H1 (cell line): Measurements from ENCODE around the gene CNTROB. TPM values are rescaled to one million over a fixed set of nuclear protein-coding genes. Genes with fewer than 3 reads are reported as not detected.

Experiments used
- CTCF ChIA-PET: fragments of 300-600 bp; sonication (Branson Sonifier 250); formaldehyde crosslinking; loops from one replicate; lab custom pipeline; 2021; ENCODE audit not compliant: partially characterized antibody; lab: Charles Lee
- POLR2A ChIA-PET: fragments of 300-600 bp; sonication (Branson Sonifier 250); formaldehyde crosslinking; loops from one replicate; lab custom pipeline; 2021; ENCODE audit warnings: inconsistent platforms; ENCODE audit not compliant: partially characterized antibody; lab: Charles Lee
- DNase-seq, 2 experiments: peaks; one replicate each; pipeline versions ENCODE4 v3.0.0 to v3.0.0-alpha.2; 2010 to 2022; ENCODE audit warnings: low spot score in 2 of 2, low read depth in 1 of 2, mixed read lengths in 1 of 2
- FAIRE-seq: peaks from 2 replicates; lab custom pipeline; 2011; peaks lifted over from hg19 to GRCh38; lab: Jason Lieb, UNC
- H2AFZ ChIP-seq: 2 replicates; pipeline ENCODE4 v1.8.1; 2012; ENCODE audit warnings: low read length, inconsistent platforms
- H2AK5ac ChIP-seq: 2 replicates; pipeline ENCODE4 v1.6.1; 2013; ENCODE audit warnings: low read depth, low read length
- H2BK120ac ChIP-seq: replicated peaks from 2 replicates; pipeline ENCODE3; 2013; ENCODE audit warnings: low read depth, low read length, inconsistent platforms
- H2BK12ac ChIP-seq: 2 replicates; pipeline ENCODE4 v1.6.1; 2013; ENCODE audit warnings: low read depth, low read length
- H2BK15ac ChIP-seq: 2 replicates; pipeline ENCODE4 v1.6.1; 2013; ENCODE audit warnings: low read length
- H2BK20ac ChIP-seq: 2 replicates; pipeline ENCODE4 v1.6.1; 2013; ENCODE audit warnings: low read length
- H2BK5ac ChIP-seq: 2 replicates; pipeline ENCODE4 v1.6.1; 2013; ENCODE audit warnings: low read depth, low read length
- H3K14ac ChIP-seq: 2 replicates; pipeline ENCODE4 v1.6.1; 2013; ENCODE audit warnings: inconsistent platforms; ENCODE audit not compliant: insufficient read length
- H3K18ac ChIP-seq: 2 replicates; pipeline ENCODE4 v1.6.1; 2013; ENCODE audit warnings: low read length; ENCODE audit errors: extremely low read depth
- H3K23ac ChIP-seq: 2 replicates; pipeline ENCODE4 v1.6.1; 2013; ENCODE audit warnings: inconsistent platforms; ENCODE audit not compliant: insufficient read length
- H3K23me2 ChIP-seq: 2 replicates; pipeline ENCODE4 v1.6.1; 2013; ENCODE audit warnings: low read depth, low read length
- H3K27ac ChIP-seq: 2 replicates; pipeline ENCODE4 v1.6.1; 2011; ENCODE audit warnings: low read depth, low read length, inconsistent platforms
- H3K27me3 ChIP-seq, 4 experiments: replicated peaks in 1 of 4; 1 replicate in 1 of 4; 2 replicates in 3 of 4; pipeline versions ENCODE4 v1.6.1 to v1.8.1; 2011 to 2013; ENCODE audit warnings: low read length in 3 of 4, mild to moderate bottlenecking in 3 of 4, inconsistent platforms in 2 of 4, mixed read lengths in 2 of 4, moderate library complexity in 1 of 4; ENCODE audit not compliant: control insufficient read depth in 3 of 4, insufficient read depth in 3 of 4; ENCODE audit errors: extremely low read depth in 1 of 4
- H3K36me3 ChIP-seq, 4 experiments: 2 replicates each; pipeline versions ENCODE4 v1.6.1 to v1.8.1; 2011 to 2013; ENCODE audit warnings: mild to moderate bottlenecking in 4 of 4, low read length in 3 of 4, moderate library complexity in 2 of 4, control low read depth in 1 of 4, inconsistent platforms in 1 of 4; ENCODE audit not compliant: insufficient read depth in 4 of 4, control insufficient read depth in 2 of 4
- H3K4ac ChIP-seq: replicated peaks from 2 replicates; pipeline ENCODE3; 2013; ENCODE audit warnings: low read length, low read depth, mixed read lengths, inconsistent platforms; ENCODE audit not compliant: insufficient read length
- H3K4me1 ChIP-seq, 4 experiments: replicated peaks in 1 of 4; 1 replicate in 1 of 4; 2 replicates in 3 of 4; pipeline versions ENCODE4 v1.6.1 to v1.8.1; 2011 to 2013; ENCODE audit warnings: low read length in 3 of 4, inconsistent platforms in 2 of 4, mixed read lengths in 1 of 4; ENCODE audit not compliant: insufficient read depth in 4 of 4, control insufficient read depth in 3 of 4
- H3K4me2 ChIP-seq, 2 experiments: 2 replicates each; pipeline versions ENCODE4 v1.6.1 to v1.8.1; 2011 to 2013; ENCODE audit warnings: low read depth in 2 of 2, low read length in 2 of 2, control low read depth in 1 of 2, inconsistent platforms in 1 of 2, mild to moderate bottlenecking in 1 of 2; ENCODE audit not compliant: insufficient read depth in 1 of 2
- H3K4me3 ChIP-seq, 4 experiments: fragments of 200-600, 300-600 bp in 1 of 4; sonication (generic), shearing (Covaris generic), sonication (Bioruptor Twin) in 1 of 4; 2 replicates each; pipeline versions ENCODE4 v1.5.1 to v1.8.1; 2011 to 2016; ENCODE audit warnings: low read length in 4 of 4, low read depth in 3 of 4, control low read depth in 2 of 4, inconsistent platforms in 2 of 4, mild to moderate bottlenecking in 2 of 4, mixed read lengths in 1 of 4, moderate library complexity in 1 of 4; ENCODE audit not compliant: insufficient read depth in 2 of 4; ENCODE audit errors: extremely low read depth in 1 of 4
- H3K56ac ChIP-seq: replicated peaks from 2 replicates; pipeline ENCODE3; 2013; ENCODE audit warnings: low read depth, mild to moderate bottlenecking, mixed read lengths, low read length, inconsistent platforms; ENCODE audit not compliant: insufficient read length
- H3K79me1 ChIP-seq: 2 replicates; pipeline ENCODE4 v1.6.1; 2013; ENCODE audit warnings: low read depth, low read length, control low read depth
- H3K79me2 ChIP-seq, 2 experiments: 2 replicates each; pipeline versions ENCODE4 v1.6.1 to v1.8.1; 2012 to 2013; ENCODE audit warnings: low read length in 2 of 2, mild to moderate bottlenecking in 2 of 2, inconsistent platforms in 1 of 2; ENCODE audit not compliant: insufficient read depth in 2 of 2, control insufficient read depth in 1 of 2
- H3K9ac ChIP-seq, 4 experiments: replicated peaks in 1 of 4; 1 replicate in 1 of 4; 2 replicates in 3 of 4; pipeline versions ENCODE4 v1.6.1 to v1.8.1; 2011 to 2013; ENCODE audit warnings: low read depth in 3 of 4, low read length in 3 of 4, control low read depth in 2 of 4, mild to moderate bottlenecking in 2 of 4, moderate library complexity in 2 of 4, inconsistent platforms in 1 of 4; ENCODE audit errors: extremely low read depth in 1 of 4
- H3K9me3 ChIP-seq, 2 experiments: 2 replicates each; pipeline versions ENCODE4 v1.6.1 to v1.8.1; 2012 to 2013; ENCODE audit warnings: mild to moderate bottlenecking in 2 of 2, moderate library complexity in 2 of 2, control low read depth in 1 of 2, inconsistent platforms in 1 of 2, low read depth in 1 of 2, low read length in 1 of 2, mixed read lengths in 1 of 2; ENCODE audit not compliant: insufficient read depth in 2 of 2
- H4K20me1 ChIP-seq, 2 experiments: replicated peaks in 1 of 2; 2 replicates each; pipeline versions ENCODE3 to v1.8.1; 2011 to 2013; ENCODE audit warnings: inconsistent platforms in 2 of 2, low read length in 2 of 2, mild to moderate bottlenecking in 1 of 2; ENCODE audit not compliant: insufficient read depth in 2 of 2, control insufficient read depth in 1 of 2
- H4K5ac ChIP-seq: 2 replicates; pipeline ENCODE4 v1.6.1; 2013; ENCODE audit warnings: low read length, low read depth, mixed read lengths, inconsistent platforms; ENCODE audit not compliant: insufficient read length
- H4K8ac ChIP-seq: 2 replicates; pipeline ENCODE4 v1.8.0; 2013; ENCODE audit warnings: mild to moderate bottlenecking, moderate library complexity, low read length, inconsistent platforms; ENCODE audit not compliant: insufficient read depth; ENCODE audit errors: extremely low read depth
- H4K91ac ChIP-seq: replicated peaks from 2 replicates; pipeline ENCODE3; 2013; ENCODE audit warnings: low read length, mixed read lengths, inconsistent platforms; ENCODE audit not compliant: insufficient read length
- ASH2L ChIP-seq: fragments of 200-600, 300-600 bp; sonication (generic); IDR thresholded peaks from one replicate; pipeline ENCODE4 v1.7.1; 2017; ENCODE audit warnings: low read length
- ATF3 ChIP-seq: IDR thresholded peaks from 2 replicates; pipeline ENCODE4 v1.6.1; 2011; ENCODE audit warnings: low read depth, mild to moderate bottlenecking, low read length; ENCODE audit not compliant: insufficient read depth
- CHD2 ChIP-seq: IDR thresholded peaks from 2 replicates; pipeline ENCODE4 v1.6.1; 2012; ENCODE audit warnings: low read length, improper control_type of control experiment
- CREB1 ChIP-seq: IDR thresholded peaks from 2 replicates; pipeline ENCODE4 v1.6.1; 2012; ENCODE audit warnings: inconsistent platforms
- EGR1 ChIP-seq: IDR thresholded peaks from 2 replicates; pipeline ENCODE4 v1.6.1; 2011; ENCODE audit warnings: low read depth, low read length, borderline replicate concordance
- EP300 ChIP-seq, 2 experiments: IDR thresholded peaks; 1 replicate in 1 of 2; 2 replicates in 1 of 2; pipeline ENCODE4 v1.6.1; 2011 to 2012; ENCODE audit warnings: low read depth in 2 of 2, low read length in 2 of 2, mild to moderate bottlenecking in 2 of 2, borderline replicate concordance in 1 of 2, inconsistent platforms in 1 of 2, moderate library complexity in 1 of 2
- HDAC6 ChIP-seq: IDR thresholded peaks from one replicate; pipeline ENCODE4 v1.7.1; 2012; ENCODE audit warnings: low read depth, mild to moderate bottlenecking, inconsistent platforms, low read length, moderate library complexity
- POU5F1 ChIP-seq: IDR thresholded peaks from 2 replicates; pipeline ENCODE4 v1.6.1; 2011; ENCODE audit warnings: low read depth, mild to moderate bottlenecking, low read length, moderate library complexity
- WGBS, 2 experiments: shearing (Covaris generic) in 1 of 2; methylation state at CpG; one replicate each; pipeline versions ENCODE4 v1.1.6 to v1.1.7; 2013 to 2015; ENCODE audit warnings: low lambda C conversion rate in 2 of 2, mixed read lengths in 2 of 2, inconsistent platforms in 1 of 2, low coverage in 1 of 2, missing lambda C conversion rate in 1 of 2; ENCODE audit not compliant: insufficient replicate concordance in 2 of 2, insufficient coverage in 1 of 2, insufficient read length in 1 of 2; ENCODE audit errors: extremely low coverage in 1 of 2, missing lambda C conversion rate in 1 of 2; 5-methylcytosine and 5-hydroxymethylcytosine counted together
- polyA plus RNA-seq, 7 experiments: library from polyadenylated mRNA; depleted of rRNA in 3 of 7; stranded (reverse) in 5 of 7; unstranded in 2 of 7; fragments of >200 nt in 5 of 7; fragments of 200-250 nt in 2 of 7; gene quantifications; 1 replicate in 5 of 7; 2 replicates in 1 of 7; 4 replicates in 1 of 7; pipeline versions ENCODE4 v1.2.1 to v1.2.3, GENCODE V29; 2011 to 2013; ENCODE audit warnings: missing spikeins in 2 of 7, mixed read lengths in 2 of 7
- total RNA-seq: library from RNA; stranded (reverse); fragmentation: NEBNext Ultra II Directional; extraction: Animal tissue kit (Norgen Biotek cat#: 25700); gene quantifications from 2 replicates; pipeline ENCODE4 v1.2.1, GENCODE V29; 2021

Gene CNTROB
- total and polyA plus RNA-seq, 2 of the 8 experiments (the other 6 are each of a cell fraction or from before 2014, with no cell fraction given) = 20.5 to 31.9 TPM

- Histone ChIP-seq H4K91ac (no peak overlapping the region), H3K4me3 (no peak overlapping the region), H2AK5ac (no peak overlapping the region), H3K79me2 (no peaks in the 10 kb centered on the region), H3K4me2 (no peak overlapping the region), H4K20me1 (peaks cover 0 to 2% of the 10 kb centered on the region in 2 experiments), H3K23me2 (peaks cover 7% of the 10 kb centered on the region), H3K23ac (no peak overlapping the region), H3K9me3 (no peaks in the 10 kb centered on the region), H3K27me3 (peaks cover 0 to 12% (median 9%) of the 10 kb centered on the region in 4 experiments; a peak in 6 of 7 replicates), H3K9ac (no peak overlapping the region), H4K8ac (no peak overlapping the region; the same call in 1 of the 2 replicates), H3K18ac (no peak overlapping the region), H3K27ac (no peak overlapping the region), H3K4ac (no peak overlapping the region), H3K36me3 (peaks cover 0 to 3% (median 1%) of the 10 kb centered on the region in 4 experiments; a peak in 4 of 8 replicates), H2BK5ac (no peak overlapping the region), H3K79me1 (no peaks in the 10 kb centered on the region), H2BK120ac (no peak overlapping the region), H2AFZ (no peak overlapping the region), H2BK15ac (no peak overlapping the region), H3K4me1 (peaks cover 0 to 6% (median 3%) of the 10 kb centered on the region in 4 experiments; a peak in 5 of 7 replicates), H4K5ac (no peak overlapping the region), H2BK20ac (no peak overlapping the region), H3K14ac (no peak overlapping the region), H2BK12ac (no peak overlapping the region), H3K56ac (no peak overlapping the region)
- 84% methylated on average over 9 of the region's 9 CpGs; no CpG with 5 or more reads in 1 of the 2 experiments for WGBS, 2 experiments
- ChIA-PET POLR2A (interaction anchor here (0.9 to 1.1 kb wide), 2 partner anchors 8 to 33 kb away, joined by 3 read pairs; no protein-coding TSS in a partner anchor), CTCF (interaction anchor here (0.8 to 6.0 kb wide), 10 partner anchors 10 to 226 kb away, joined by 3 to 57 read pairs (median 6); partner anchors contain the start of gene CHD3)
- TF ChIP-seq CHD2 (no peak), HDAC6 (no peak), ASH2L (no peak), POU5F1 (no peak), EGR1 (no peak), EP300 (IDR thresholded peaks at IDR 0.05; ENCODE audit: borderline replicate concordance in 1 of 2, low read depth in 2 of 2, low read length in 2 of 2) (no peak), ATF3 (no peak), CREB1 (no peak)
- no peak for FAIRE-seq
- no peak for DNase-seq
Observed at GRCh38 chr17:7911116-7911515, 20.9 kb upstream of the CNTROB start.
